HG03066 (cell line): ENCODE results near the gene RAP2C.
A peak's percentile ranks its signal among the peaks of the same experiment; 100 is the strongest.

Source experiments
- ATAC-seq: cut with Tn5 transposase; IDR thresholded peaks from one replicate; pipeline ENCODE4 v1.9.1; 2021; ENCODE audit warnings: low read depth; ENCODE audit not compliant: unreplicated experiment

The RAP2C gene

DNA sequence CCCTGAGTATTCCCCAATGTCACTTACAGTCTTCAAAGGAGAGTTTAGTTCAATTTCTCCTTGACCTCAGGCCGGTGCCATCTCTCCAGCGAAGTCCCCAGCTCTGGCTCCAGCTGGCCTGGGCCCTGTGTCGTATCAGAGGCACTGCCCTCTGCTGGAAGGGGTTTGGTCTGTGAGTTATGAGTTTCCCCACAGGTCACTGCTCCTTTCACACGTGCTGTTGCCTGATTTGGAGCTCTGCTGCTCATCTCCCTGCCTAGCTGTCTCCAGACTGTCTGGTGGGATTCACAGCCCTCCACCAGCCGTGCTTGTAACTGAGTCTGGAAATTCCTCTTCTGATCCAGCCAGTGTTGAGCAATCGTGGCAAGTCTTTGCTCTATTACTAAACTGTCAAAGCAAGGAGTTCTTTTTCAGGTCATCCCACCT lies at the start of gene RAP2C:
Gene RAP2C, minus strand, starts transcription at position 105 of the 426 bp plus-strand sequence. CDS start 2,179 bp downstream, outside the sequence.
- peak; percentile 59 for ATAC-seq

DNA sequence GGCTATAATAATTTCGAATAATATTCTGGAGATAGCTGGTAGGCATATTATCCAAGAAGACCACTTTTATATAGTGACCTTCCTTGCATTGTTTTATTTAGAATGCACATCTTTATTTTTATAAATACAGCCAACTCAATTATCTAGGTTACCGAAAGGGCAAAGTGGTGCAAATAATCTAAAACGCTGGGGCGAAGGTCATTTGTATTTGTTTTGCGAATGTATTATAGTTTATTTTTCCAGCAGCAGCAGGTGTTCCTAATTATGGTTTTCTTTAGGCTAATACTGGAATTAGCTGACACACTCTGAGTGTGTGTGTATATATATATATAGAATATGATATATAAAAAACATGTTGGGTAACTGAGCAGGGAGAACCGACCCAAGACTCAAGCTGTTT lies 48.1 kb upstream of the RAP2C start:
- no peak for ATAC-seq

DNA sequence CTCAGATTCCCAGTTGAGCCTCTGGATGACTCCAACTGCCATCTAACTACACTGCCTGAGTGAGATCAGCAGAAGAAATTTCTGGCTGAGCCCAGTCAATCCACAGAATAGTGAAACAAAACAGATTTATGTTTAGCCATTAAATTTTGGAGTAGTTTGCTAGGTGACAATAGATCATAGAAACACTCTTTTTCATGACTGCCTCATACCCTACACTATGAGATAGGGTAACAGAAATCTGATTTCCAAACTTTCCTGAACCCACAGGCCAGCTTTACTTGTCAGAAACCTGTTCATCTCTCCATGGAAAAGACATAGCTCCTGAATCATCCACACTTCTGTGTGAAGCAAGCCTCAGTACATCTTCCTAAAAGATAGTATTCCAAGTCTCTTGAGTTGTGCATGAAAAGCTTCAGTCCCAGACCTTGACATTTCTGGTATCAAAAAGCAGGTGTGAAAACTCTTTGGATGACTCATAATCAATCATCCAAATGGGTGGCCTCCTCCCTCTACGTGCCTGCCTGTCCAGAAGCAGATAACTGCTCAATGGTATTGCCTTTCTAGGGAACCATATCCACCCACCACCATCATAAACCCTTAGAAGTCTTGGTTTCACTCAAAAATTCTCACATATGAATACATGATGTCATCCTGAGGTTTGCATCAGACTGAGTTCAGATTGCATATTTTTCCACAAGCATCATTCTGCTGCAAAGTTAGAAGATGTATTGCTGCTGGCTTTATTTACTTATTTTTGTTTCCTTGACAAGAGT lies 47.5 kb upstream of the RAP2C start:
- ATAC-seq = no peak

DNA sequence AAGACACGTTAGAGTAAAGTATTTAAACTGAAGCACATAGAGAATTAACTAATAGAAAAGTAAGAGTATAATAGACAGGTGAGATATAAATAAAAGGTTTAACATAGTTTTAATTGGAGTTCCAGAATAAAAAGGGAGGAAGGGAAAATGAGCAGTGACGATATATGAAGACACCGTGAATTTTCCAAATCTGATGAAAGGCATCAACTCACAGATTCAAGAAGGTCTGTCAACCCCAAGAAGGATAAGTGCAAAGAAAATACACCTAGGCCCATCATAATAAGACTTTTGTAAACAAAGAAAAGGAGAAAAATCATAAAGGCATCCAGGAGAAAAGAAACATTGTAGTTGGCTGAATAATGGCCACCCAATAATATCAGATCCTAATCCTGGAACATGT lies 43.9 kb upstream of the RAP2C start:
- no peak for ATAC-seq

DNA sequence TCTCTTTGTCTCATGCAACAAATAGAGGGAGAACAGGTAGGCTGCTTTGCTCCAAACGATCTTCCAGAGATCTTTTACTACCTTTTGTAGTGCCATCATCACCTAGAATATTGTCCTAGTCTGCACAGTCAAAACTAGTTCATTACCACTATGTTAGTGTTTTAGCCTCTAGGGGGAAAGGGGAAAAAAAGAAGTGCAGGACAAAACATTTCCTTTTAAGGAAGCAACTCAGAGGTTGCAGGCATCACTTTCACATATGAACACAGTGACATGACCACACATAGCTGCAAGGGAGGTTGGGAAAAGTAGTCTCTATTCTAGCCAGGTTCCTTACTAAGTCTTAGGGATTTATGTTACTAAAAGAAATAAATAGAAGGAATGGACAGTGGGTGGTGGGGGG lies 39.3 kb upstream of the RAP2C start:
- no peak for ATAC-seq

DNA sequence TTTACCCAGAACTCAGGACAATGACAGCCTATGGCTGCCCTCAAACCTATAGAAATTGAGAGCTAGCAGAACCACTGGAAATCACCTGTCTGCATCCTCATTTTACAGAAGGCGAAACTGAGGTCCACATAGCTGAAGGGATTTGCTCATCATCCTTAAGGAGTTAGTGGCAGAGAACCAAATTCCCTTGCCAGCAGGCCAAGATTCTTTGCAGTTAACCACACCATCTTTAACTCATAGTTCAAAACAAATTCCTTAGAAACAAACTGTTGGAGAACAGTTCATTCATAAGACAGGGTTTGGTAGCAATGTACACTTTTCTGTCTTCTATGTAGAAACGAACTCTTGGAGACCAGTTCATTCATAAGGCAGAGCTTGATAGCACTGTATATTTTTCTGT lies 37.9 kb upstream of the RAP2C start:
- no peak for ATAC-seq

DNA sequence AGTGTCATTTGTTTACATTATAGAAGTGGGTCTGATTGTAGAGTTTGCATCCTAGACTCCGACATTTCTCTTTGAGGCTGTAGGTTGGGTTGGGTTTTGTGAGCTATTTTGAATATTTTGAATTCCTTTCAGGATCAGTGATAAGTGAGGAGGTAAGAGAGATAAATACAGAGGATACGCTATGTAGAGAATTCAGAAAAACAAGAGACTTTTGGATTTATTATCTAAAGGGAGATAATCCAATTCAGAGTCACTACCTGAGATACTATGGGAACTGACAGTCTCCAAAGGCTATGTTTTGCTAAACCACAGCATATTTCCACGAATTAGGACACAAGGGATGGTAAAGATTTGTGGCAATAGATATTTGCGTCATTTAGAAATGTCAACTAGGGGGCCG lies 16.9 kb upstream of the RAP2C start:
- ATAC-seq = no peak

DNA sequence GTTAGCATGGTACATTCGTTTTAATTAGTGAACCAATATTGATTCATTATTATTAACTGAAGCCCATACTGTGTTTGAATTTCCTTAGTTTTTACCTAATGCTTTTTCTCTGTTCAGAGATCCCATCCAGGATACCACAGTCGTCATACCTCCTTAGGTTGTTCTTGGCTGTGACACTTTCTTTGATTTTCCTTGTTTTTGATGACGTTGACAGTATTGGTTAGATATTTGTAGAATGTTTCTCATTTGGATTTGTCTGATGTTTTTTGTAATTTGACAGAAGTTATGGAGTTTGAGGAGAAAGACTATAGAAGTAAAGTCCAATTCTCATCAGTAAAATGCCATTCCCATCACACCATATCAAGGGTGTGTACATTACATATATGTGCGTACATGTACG lies 16.2 kb upstream of the RAP2C start:
- ATAC-seq = no peak

DNA sequence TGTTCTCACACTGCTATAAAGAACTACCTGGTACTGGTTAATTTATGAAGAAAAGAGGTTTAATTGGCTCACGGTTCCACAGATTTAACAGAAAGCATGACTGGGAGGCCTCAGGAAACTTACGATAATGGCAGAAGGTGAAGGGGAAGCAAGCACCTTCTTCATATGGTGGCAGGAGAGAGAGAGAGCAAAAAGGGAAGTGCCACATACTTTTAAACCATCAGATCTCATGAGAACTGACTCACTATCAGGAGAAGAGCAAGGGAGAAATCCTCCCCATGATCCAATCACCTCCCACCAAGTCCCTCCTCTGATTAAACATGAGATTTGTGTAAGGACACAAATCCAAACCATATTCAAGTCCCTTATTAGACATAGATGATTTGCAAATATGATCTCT lies 12.3 kb upstream of the RAP2C start:
- no peak for ATAC-seq

DNA sequence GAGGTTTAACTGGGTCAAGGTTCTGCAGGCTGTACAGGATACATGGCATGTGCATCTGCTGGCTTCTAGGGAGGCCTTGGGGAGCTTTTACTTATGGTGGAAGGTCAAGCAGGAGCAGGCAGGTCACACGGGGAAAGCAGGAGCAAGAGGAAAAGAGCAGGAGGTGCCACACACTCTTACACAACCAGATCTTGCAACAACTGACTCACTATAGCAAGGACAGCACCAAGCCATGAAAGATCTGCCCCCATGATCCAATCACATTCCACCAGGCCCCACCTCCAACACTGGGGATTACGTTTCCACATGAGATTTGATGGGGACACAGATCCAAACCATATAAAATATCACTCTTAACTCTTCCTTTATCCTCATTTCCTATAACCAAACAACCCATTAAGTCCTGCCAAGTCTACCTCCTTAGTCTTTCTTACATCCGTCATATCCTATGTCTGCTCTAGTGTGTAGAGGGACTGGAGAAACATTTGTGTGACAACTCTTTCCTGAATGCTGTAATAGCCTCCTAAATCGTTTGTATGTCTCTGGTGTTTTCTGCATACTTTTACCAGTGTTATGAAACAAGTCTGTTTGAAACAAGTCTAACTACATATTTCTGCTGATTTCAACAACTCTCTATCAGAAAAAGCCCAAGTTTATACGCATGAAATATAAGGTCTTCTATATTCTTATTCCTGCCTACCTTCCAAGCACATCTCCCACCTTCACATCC lies 8.3 kb upstream of the RAP2C start:
- ATAC-seq = no peak

DNA sequence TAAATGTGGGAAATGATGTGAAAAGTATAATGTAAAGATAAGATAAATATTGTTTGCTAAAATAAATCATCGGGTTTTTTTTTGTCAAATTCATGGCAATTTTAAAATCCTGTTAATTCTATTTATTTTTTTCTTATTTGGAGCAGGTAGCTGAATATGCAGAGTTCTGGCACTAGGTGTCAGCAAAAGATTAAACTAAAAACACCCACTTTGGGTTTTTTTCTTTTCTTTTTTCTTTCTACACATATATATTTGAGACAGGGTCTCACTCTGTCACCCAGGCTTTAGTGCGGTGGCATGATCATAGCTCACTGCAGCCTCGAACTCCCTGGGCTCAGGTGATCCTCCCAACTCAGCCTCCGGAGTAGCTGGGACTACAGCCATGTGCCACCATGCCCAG lies 6.9 kb upstream of the RAP2C start:
- ATAC-seq = no peak

DNA sequence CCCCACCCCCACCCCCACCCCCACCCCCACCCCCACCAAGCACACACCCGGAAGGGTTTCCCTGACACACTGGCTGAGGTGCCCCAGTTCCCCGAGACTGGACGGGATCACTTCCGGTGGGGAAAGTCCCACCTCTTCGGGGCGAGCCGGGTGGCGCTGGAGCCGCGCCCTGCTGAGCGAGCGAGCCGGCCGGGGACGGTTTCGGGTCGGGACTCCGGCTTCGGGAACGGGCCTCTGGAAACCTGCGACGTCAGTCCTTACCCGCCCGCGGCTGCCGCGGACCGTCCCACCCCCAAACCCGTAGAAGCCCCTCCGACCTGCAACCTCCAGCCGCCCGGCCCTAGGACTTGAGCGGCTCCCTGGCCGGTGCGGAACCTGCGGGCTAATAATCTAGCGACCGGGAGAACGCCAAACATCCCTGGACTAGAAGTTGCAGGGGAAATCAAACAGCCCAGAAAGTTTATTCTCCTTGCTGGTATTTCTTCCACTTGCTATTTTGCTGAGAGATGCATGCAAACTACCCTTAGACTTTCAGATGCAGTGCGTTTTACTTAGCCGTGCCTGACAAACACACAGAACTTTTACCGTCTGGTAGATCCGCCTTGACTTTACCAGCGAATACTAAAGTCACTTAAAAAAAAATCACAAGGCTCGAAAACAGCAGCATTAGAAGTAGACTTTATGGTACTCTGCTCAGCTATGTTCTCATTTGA lies 991 bp downstream of the RAP2C start:
- peak; percentile 36 for ATAC-seq

DNA sequence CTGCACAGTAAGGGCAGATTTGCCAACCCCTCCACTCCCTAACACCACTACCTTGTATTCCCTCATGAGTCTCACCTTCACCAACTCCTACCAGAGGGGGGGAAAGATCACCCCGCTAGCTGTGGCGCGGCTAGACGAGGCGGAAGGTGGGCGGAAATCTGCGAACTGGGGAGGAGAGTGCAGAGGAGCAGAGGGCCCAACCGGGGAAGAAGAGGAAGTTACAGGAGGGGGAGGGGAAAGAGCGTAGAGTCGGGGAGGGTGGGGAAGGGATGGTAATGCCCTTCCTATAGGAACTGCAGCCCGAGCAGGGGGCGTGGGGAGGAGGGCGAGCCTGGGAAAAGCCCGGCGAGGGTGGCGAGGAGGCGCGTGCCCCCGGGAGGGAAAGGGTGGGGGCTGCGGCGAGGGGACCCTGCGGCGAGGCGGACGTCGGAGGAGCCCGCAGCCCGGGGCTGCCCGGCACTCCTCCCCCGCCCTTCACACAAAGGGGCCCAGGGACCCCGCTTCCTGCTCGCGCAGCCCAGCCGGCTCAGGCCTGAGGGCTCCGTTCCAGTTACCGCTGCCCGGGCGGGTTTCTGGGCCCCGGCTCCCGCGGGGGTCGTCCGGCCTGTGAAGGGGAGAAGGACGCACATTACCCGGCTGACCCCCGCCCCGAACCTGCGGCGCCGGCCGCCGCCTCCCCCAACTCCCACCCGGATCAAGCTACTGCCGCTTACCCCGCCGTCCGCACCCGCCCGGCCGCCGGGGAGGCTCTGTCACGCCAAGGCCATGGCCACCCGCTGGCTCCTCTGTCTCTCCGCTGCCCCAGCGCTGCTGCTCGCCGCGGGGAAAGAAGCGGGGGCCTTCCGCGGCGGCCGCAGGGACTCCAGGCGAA lies 1.8 kb downstream of the RAP2C start:
- ATAC-seq = peak; percentile 57

DNA sequence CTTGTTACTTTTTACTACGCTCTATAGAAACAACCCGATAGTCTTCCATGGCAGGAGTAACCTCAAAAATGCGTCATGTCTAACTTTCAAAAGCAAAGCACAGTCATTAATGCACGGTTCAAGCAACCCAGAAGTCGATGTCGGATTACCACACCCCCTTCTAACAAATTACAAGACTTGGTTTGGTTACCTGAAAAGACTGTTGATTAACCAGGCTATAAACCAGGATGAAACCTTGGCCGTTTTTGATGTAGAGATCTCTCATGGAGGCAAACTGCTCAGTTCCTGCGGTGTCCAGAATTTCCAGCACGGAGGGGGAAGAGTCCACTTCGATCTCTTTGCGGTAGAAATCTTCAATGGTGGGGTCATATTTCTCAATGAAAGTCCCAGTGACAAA lies 2.4 kb downstream of the RAP2C start:
- no peak for ATAC-seq

DNA sequence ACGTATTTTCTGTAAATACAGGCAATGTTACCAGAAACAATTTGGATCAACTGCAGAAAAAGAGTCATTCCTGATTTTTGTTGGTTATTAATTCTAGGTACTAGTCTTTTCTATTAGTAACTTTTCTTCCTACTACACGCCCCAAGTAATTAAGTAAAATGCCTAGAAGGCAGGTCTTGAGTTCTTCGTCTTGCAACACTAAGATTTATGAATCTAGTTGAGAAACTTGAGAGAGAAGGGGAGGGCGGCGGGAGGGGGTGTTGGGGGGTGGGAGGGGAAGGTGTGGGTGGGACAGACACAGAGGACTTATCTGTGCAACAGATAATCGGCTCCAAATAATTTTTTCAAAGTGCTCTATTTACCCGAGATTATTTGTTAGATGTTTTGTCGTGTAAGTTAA lies 3.0 kb downstream of the RAP2C start:
- no peak for ATAC-seq

DNA sequence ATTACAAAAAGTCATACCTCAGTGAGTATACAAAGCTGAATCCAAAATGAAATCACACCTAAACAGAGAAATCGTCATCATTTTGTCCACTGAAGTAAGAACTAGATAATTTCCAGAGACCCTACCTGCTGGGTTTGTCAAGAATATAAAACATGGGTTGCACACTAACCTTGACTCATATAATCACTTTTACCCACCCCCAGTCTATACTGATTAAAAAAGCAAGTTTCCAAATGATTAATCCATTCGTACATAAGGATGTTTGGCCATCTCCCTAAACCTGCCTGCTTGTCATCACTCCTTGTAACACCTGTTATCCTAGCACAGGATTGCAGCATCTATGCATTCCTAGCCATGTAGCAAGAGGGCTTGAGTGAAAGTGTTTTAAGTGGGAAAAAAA lies 4.7 kb downstream of the RAP2C start:
- no peak for ATAC-seq

DNA sequence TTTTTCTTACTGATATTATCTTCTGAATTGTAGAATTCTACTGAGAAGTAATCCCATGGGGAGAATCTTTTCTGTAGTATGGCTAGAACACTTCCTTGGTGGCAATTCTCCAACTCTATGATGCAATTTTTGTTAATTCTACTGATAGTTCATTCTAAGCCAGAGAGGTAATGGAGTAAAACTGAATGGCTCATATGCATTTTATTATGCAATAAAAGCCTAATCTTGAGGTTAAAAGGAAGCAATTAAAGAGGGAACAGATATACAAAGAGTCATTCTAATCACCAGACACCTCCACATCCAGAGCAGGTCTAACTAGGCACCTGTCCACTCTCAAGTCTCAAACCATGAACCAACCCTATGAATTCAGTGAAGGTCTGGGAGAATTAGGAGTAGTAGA lies 9.7 kb downstream of the RAP2C start:
- ATAC-seq = no peak

DNA sequence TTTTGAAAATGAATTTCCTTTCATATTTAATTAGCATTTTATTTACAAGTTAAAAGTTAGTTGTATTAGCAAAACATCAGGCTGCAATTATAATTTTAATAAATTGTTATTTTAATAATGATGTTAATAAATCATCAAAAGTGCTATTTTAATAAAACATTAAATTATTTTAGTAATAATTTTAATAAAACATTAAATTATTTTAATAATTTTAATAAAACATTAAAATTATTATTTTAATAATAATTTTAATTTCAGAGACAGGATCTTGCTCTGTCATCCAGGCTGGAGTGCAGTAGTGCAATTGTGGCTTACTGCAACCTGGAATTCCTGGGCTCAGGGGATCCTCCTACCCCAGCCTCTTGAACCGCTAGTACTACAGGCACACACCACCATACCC lies 10.8 kb downstream of the RAP2C start:
- no peak for ATAC-seq

DNA sequence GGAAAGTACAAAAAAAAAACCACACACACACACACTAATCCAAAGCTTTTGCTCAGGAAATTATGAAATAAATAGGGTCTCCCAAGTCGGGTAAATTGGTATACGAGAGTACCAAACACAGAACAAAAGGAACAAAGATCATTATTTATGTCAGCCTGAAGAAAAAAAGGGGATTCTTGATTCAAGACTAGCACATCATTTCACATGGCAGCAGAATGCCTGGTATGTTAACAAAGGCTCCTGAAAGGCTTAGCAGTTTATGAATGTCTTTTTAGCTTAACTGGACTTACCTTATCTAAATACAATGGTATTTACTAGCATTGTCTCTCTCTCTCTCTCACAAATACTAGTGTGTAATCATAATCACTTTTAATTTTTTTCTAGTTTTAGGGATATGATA lies 11.3 kb downstream of the RAP2C start:
- no peak for ATAC-seq

DNA sequence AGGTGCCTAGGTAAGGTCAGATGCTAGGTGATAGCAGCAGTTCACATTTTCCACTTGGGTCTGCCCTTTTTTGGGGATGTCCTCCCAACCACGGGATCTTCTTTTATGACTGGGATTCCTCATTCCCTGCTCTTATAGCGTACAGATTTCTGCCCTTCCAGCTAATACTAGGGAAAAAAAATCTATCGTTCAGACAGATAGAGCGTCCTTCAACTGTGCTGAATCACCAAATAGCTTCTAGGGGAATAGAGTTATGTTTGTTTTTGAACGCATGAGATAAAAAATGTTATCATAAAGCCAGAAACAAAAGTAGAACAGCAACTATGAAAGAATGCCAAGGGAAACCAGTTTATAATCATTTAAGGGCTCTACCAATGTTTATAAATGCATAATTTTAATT lies 13.0 kb downstream of the RAP2C start:
- ATAC-seq = no peak

DNA sequence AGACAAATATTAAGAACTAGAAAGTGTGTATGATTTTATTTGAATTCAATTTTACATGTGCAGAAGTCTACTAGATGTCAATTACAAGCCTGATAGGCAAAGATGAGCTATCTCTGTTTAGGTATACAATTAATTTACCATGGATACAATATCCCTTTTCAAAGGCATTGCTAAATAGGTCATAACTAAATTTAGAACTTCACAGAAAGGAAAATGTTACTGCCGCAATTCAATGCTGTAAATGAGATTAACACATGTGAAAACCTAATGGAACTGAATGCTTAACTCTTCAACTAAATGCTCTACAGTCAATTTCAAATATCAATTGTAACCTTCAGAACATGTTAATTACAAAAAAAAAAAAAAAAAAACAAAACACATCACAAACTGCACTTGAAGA lies 14.6 kb downstream of the RAP2C start:
- ATAC-seq = no peak
